NCI-H345 treated with DMSO at 0.1 percent for 48 hours (cell line): ENCODE data around the gene TMIGD2.

Experiments
- DNase-seq: peaks from one replicate; lab custom pipeline; 2025; ENCODE audit not compliant: unreplicated experiment; lab: John Stamatoyannopoulos, UW

The TMIGD2 gene

DNA sequence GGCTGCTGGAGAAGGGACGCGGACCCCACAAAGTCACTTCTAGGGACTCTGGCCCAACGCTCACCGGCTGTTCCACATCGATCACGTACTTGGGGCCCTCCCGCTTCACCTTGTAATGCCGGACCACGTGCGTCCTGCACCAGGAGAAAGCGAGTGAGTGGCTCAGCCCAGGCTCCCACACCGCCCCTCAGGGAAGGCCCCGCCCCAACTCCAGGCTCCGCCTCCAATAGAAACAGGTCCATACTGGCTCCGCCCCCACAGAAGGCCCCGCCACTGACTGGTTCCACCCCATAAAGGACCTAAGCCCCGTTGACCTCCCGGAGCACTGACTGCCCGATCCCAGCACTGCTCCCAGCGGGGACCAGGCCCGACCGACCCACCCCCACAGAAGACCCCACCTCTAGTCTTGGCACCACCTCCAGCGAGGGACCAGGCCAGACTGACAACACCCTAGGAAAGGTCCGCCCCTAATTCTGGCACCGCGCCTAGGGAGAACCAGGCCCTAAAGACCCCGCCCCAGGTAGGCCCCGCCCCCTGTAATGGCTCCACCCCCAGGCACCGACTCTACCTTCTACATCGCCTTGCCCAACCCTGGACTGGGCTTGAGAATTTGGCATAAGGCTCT lies 25.2 kb upstream of the TMIGD2 start:
- peak; percentile 73 for DNase-seq

DNA sequence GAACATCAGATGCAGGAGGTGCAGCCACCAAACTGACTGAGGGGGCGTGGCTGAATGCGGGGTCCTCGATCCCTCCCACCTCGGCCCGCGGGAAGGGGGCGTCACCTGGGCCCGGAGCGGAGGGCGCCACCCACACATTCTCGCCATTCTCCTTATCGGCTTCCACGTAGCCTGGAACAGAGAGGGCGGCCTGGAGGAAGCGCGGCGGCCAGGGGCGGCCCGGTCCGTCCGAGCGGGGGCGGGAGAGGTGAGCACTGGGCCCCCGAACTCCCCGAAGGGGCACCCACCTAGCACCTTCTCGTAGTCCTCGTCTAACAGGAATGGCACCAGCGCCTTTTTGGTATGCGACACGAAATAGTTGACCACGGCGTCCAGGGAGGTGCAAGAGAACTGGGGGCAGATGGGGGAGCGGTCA lies 24.7 kb upstream of the TMIGD2 start:
- DNase-seq = no peak

DNA sequence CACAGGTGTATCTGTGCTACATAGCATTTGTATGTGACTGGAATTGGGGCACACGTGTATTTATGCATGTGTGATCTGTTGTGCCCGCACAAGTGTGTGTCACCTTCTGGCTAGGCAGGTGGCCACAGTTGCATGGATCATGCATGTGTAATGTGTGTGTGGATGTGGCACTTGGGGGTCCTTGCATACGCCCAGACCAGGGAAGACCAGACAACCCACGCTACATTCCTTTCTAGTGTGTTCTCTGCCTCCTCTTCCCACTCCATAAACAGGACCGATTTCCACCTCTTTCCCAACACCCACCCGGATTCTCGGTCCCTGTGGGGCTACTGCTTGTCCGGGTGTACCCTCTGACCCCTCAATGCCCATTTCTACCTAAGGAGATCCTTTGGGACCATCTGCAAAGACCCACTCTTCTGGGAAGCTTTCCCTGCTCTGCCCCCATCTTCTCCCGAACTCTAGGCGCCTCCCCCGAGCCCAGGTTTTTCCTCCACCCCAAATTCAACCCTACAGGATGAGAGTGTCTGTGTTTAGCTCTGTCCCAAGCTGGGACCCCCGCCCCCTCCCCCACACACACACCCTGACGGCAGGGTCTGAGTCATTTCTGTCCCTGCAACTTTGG lies 24.1 kb upstream of the TMIGD2 start:
- no peak for DNase-seq

DNA sequence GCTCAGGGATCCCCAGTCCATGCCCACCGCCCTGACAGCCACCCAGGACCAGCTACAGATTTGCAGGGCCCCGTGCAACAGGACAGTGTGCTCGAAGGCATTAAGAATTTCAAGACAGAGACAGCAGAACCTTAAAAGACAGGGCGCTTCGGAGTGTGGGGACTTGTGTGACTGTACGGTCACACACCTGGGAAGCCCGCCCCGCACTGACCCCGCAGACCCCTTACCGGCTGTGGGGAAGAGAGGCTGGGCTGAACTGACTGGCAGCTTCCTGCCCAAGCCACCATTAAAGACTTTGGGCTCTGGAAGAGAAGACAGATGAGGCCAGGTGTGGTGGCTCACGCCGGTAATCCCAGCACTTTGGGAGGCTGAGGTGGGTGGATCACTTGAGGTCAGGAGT lies 22.0 kb upstream of the TMIGD2 start:
- DNase-seq = no peak

DNA sequence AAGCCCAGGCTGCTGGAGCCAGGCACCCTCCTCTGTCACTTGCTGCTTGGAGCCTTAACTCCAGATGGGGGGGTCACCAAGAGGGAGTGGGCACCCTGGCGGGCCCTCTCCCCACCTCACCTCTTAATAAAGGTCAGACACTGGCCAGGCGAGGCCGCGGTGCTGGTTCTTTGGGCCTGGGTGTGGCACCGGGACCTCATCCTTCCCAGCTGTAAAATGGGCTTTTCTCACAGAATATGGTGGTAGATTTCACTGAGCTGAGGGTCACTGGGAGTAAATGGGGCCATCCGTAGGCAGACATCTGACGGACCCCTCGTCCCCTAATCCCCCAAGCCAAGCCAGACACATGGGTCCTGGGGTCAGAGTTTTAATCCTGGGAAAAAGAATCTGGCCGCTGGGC lies 21.5 kb upstream of the TMIGD2 start:
- no peak for DNase-seq

DNA sequence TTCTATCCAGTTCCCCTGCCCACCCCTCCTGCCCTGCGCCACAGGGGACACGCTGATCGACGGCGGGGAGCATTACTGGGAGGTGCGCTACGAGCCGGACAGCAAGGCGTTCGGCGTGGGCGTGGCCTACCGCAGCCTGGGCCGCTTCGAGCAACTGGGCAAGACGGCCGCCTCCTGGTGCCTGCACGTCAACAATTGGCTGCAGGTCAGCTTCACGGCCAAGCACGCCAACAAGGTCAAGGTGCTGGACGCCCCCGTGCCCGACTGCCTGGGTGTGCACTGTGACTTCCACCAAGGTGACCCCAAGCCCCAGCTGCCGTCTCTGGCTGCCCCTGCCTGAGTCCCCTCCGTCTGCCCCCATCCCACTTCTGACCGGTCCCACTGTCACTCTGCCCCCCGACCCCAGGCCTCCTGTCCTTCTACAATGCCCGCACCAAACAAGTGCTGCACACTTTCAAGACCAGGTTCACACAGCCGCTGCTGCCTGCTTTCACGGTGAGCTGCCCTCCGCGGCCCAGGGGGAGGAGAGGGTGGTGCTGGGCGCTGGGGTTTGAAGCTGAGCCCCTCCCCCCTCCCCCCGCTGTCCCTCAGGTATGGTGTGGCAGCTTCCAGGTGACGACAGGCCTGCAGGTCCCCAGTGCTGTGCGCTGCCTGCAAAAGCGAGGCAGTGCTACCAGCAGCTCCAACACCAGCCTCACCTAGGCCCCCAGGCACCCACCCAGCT lies 20.9 kb upstream of the TMIGD2 start:
- no peak for DNase-seq

DNA sequence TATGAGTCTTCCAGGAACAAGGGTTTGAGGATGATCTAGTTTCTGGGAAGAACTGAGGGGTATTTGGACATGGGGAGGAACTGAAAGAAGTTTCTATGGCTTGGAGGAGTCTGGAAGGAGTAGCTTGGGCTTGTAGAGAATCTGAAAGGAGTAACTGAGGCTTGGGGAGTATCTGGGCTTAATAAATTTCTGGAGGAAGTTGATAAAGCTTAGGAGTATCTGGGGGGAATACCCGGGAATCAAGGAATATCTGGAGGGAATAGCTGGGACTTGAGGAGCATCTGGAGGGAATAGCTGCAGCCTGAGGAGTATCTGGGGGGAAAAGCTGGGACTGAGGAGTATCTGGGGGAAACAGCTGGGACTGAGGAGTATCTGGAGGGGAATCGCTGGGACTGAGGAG lies 18.2 kb upstream of the TMIGD2 start:
- no peak for DNase-seq

DNA sequence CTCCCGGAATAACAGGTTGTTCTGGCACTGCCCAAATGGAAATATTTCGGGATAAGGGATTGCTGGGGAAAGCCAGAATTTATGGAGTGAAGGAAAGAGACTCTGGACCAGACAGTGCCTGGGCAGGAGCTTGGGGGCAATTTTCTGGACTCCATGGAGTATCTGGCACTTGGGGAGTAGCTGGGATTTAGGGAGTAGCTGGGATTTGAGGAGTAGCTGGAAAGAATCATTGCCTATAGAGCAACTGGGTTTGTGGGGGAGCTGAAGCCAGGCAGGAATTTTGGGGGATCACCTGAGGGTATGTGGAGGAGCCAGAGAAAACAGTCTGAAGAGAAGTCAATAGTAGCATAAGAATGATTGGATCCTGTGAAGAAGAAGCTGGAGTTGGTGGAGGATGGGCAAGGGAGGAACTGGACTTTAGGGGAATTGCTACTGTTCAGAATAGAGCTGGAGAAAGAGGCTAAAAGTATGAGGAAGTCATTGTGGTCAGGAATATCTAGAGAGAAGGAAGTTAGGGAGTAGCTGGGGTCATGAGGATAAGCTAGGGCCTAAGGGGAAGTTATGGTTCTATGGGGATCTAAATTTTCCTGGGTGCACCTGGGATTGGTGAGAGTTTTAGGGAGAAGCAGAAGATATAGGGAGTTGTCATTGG lies 17.0 kb upstream of the TMIGD2 start:
- no peak for DNase-seq

DNA sequence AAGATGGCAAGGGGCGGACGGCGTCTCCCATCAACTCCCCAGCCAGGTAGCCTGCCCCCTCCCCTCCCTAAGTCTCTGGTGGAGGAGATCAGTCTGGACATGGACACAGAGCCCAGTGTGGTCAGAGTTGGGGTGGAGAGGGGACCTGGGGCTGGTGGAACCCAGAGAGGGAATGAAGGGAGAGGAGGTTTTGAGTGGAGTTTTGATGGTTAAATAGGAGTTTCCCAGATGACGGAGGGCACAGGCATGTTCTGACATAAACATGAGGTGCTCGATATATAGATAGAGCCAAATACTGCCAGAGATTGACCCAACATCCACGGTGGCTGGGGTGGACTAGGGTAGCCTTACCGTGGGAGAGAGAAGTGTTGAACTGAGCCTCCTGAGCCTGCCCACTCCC lies 16.3 kb upstream of the TMIGD2 start:
- DNase-seq = no peak

DNA sequence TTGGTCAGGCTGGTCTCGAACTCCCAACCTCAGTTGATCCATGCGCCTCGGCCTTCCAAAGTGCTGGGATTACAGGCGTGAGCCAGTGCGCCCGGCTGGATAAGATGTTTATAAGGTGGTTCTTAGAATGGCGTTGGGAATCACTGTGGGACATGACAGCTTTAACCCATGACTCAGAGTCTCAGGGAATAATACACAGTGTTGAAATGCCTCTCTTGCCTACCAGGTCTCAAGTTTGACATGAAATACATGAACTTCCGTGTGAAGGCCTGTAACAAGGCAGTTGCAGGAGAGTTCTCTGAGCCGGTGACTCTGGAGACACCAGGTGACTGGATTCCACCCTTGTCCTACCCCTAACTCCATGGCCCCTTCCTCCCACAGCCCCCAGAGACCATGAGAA lies 14.8 kb upstream of the TMIGD2 start:
- DNase-seq = no peak

DNA sequence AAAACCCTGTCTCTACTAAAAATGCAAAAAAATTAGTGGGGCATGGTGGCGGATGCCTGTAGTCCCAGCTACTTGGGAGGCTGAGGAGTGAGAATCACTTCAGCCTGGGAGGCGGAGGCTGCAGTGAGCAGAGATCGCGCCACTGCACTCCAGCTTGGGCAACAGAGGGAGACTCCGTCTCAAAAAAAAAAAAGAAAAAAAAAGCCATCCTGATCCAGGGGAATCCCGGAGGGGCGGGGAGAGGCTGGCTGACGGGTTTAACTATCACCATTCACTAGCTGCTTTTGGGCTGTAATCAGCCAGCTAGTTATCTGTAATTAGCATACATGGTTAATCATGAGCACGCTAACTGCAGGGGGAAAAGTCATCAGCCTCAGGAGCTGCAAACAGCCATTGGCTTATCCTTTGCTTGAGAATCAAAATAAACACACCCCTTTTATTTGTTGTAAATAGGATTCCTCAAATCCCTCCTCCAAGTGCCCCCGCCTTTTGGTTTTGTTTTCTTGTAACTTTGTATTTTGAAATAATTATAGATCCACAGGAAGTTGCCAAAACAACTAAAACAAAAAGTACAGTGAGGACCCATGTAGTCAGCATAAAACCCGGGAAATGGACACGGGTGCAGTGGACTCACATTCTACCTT lies 11.8 kb upstream of the TMIGD2 start:
- no peak for DNase-seq

DNA sequence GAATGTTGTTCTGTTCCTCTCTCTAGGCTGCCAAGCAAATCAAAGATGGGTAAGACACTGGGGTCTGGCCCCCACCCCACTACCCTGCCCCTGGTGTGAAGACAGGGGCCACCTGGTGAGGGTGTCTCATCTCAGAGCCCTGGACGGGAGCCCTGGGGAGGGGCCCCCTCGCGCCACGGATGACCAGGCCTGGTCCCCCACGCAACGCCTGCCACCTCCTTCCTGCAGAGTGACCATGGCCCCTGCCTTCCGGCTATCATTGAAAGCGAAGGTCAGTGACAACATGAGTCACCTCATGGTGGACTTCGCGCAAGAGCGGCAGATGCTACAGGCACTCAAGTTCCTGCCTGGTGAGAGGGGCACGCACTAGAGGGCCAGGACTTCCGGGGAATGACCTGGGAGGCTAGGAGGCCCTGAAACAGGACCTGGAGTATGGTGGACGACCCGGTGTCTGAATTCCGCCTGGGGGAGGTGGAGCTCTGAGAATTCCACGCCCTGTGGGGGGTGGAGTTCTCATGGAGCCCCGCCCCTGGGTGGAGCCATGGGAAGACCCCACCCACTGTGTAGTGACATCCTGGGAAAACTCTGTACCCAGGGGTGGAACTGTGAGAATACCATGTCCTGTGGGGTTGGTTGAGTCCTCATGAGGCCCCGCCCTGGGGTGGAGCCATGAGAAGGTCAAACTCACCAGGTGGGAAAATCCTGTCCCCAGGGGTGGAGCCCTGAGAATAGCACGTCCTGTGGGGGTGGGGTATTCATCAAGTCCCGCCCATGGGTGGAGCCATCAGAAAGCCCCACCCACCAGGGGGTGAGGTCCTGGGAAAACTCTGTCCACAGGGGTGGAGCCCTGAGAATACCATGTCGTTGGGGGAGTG lies 8.3 kb upstream of the TMIGD2 start:
- DNase-seq = no peak

DNA sequence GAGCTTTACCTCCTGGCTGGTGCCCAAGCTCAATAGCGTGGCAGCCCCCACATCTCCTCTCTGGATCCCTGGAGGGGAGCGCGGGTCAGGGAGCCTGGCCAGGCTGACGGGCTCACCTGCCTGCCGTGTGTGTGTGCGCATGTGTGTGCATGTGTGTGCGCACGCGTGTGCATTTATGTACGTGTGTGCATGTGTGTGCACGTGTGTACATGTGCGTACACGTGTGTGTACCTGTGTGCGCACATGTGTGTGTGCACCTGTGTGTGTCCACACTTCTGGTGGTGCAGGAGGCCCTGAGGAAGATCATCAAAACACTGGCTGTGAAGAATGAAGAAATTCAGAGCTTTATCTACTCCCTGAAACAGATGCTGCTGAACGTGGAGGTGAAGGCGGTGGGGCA lies 3.5 kb upstream of the TMIGD2 start:
- no peak for DNase-seq

DNA sequence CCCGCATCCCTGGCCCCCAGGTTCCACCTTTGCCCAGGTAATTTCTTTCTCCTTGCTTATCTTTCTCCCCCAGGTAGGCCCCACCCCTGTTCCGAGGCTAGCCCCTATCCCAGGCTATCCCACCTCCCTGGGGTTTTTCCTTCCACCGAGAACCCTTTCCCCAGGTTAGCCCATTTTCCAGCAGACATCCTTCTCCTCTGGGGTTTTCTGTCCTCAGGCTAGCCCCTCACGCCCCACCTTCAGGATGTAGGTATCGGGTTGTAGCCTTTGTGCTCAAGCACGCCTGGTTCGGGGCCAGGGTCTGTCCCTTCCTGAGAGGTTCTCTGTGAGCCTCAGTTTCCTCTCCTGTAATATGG lies 3.0 kb upstream of the TMIGD2 start:
- no peak for DNase-seq

DNA sequence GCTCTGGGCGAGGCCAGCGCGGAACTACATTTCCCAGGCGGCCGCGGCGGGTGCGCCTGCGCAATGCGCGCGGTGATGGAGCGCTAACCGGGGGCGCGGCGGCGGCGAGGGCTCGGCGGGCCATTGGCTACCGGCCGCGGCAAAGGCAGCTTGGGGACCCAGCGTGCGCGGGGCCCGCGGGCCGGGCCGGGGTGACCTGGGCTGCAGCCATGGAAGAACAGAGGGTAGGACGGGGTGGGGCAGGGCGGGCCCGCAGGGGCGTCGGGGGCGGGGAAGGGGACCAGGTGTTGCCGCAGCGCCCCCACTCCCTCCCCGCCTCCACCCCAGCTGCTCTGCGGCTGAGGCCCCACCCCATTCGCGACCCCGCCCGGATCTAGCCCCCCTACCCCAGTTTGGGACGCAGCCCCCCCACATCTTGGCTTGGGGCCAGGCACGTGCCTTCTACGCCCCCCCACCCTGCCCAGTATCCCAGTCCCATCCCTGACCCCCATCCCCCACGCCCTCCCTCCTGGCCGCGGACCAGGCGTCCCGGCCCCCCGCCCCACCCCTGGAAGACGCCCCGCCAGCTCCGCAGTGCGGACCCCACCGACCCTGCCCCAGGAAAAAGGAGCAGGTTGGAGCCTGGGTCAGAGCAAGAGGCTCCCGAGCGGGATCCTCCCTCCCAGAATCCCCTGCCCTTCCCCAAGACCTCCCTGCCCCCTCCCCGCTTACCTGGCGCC lies 2.5 kb upstream of the TMIGD2 start, which contains the start of gene FSD1:
FSD1 (plus strand) TSS at position 61 of the 719 bp plus-strand sequence; CDS start at position 210, 149 bp downstream.
- peak; percentile 52 for DNase-seq

DNA sequence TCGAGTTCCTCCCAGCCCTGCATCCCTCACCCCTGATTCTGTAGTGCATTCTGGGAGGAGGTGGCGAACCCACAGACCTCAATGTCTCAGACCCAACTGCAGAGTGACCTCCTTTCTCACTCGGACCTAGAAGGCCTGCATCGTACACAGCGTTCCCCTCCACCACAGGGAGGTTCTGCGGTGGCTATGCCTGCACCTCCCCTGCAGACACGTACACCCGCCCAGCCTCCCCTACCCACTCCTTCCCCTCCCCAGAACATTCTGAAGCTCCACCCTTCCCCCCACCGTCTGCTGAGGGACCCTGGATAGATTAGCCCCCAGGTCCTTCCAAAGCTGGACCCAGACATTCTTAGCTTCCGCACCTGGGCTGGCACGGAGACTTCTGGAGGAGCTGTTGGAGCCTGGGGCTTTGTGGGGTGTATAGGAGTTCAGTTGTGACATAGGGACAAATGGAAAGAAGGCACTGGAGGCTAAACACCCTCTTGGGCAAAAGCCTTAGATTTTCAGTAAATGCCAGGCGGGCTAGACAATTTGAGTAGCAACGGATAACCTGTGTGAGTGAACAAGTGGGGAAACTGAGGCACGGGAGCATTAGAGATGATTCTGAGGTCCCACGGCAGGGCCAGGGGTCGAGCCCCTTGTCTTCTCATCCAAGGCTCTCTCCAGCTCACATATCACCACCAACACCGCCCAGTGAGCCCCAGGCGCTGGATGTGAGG lies 1.8 kb upstream of the TMIGD2 start:
- no peak for DNase-seq

DNA sequence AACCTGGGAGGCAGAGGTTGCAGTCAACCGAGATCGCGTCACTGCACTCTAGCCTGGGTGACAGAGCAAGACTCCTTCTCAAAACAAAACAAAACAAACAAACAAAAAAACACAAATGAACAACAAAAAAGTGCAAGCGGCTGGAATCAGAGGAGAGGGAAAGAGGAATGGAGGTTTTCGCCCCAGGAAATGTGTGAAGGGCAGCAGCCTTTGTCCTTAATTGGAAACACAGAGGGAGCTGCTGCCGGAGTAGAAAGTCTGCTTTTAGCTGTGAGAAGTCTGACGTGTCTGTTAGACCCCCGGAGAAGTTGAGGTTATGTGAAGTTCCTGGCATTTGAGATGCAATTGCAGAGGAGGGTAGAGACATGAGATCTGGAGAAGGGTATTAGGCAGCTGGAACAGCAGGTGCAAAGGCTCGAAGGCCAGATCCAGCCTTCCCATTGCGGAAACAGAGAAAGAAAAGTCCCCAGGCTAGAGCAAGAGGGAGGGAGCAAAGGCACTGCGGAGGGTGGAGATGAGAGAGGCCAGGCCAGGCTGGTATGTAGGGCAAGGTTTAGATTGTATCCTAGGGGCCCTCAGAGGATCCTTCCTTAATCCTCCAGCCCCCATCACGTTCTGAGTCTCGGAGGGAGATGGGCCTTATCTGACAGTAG lies 473 bp downstream of the TMIGD2 start:
- DNase-seq = no peak

DNA sequence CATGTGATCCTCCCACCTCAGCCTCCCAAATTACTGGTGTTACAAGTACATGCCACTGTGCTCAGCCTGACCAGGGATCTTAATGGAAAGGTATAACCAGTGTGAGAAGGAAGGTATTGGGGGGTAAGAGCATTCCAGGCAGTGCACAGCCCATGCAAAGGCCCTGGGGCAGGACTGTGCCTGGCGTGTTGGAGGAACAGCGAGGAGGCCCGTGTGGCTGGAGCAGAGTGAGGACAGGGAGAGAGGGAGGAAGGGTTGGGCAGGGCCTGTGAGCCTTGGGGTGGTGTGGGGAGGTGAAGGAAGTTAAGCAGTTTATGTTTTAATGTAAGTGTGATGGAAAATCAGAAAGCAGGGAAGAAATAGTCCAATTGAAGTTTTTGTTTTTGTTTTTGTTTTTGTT lies 1.6 kb downstream of the TMIGD2 start:
- no peak for DNase-seq
